GM18502 (cell line): Measurements from ENCODE around the gene ENTPD2.
"Not testable (repeated sequence)": the region's sequence is repeated elsewhere in the genome, so short reads cannot be mapped to it uniquely, and the experiment has no call there.

ENCODE experiments used
- ATAC-seq: cut with Tn5 transposase; IDR thresholded peaks from one replicate; pipeline ENCODE4 v1.9.1; 2021; ENCODE audit warnings: mild to moderate bottlenecking; ENCODE audit not compliant: unreplicated experiment, poor library complexity

ENTPD2 gene

DNA sequence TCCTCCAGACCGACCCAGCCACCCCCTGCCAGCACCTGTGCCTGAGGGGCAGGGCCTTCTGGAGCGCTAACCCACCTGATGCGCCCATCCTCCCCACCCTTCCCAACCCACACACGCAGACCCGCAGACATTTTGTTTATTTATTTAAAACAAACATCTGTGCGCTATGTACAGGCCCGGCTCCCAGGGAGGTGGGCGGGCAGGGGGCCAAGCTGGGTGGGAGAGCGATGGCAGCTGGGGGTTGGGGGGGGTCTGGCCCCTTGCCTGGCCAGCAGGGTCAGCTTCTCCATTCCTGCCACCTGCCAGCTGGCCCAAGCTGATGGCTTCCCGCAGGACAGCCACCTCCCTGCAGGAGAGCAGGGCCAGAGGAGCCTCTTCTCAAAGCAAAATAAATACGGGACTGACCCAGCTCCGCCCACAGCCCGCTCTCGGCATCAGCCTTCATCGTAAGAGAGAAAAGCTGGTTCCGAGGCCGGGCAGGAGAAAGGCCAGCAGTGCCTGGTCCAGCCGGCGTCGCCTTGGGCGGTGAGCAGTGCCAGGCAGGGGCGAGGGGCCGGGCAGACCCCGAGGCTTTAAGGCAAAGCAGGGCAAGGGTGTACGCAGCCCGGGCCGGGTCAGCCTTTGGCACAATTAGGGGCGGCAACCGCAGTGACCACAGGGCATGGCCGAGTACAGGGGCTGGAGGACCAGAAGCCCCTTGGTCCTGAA, 46.6 kb downstream of the ENTPD2 start:
- ATAC-seq, result no peak

DNA sequence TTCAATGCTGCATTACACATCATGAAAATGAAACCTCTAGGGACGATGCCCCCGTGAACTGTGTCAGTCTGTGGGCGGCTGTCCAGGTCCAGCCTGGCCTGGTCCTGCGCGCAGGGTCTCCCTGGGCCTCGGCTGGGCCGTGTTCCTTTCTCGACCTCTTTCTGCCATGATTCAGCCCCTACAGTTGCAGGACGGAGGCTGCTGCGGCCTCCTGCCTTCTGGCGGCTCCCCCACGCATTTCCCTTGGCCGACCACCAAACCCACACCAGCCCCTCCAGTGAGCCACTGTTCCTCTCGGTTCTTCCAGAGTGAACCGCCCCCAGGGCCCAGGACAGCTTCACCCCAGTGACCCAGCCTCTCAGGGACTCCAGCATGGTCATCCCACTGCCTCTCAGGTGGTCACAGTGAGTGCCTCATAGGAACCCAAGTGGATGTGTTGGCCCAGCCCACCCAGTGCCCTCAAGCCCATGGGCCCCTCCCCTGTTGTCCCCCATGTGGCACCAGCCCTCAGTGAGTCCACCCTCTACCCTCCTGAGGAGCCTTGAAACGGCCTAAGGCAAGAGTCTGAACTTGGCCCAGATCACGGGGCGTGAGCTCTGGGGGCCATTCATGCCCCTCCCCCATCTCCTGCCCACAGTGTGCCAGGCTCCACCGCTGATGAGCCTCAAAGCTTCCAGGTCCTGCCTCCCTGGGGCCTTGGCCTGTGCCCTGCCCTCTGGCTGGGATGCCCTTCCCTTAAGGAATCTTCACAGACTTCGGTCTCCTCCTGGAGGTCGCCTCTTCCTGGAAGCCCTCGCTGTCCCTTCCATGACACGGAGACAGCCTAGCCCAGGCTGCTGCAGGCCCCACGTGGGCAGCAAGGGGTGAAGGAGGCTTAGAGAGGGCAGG, 47.5 kb downstream of the ENTPD2 start:
- no peak for ATAC-seq

DNA sequence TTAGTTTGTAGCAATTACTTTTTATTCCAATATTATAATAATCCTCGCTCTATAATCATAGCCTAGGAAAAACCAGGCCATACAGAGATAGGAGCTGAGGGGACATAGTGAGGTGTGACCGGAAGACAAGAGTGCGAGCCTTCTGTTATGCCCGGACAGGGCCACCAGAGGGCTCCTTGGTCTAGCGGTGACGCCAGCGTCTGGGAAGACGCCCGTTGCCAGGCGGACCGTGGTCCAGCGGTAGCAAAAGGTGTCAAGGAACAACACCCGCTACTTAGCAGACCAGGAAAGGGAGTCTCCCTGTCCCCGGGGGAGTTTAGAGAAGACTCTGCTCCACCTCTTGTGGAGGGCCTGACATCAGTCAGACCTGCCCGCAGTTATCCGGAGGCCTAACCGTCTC, 49.6 kb downstream of the ENTPD2 start:
- ATAC-seq, result not testable (repeated sequence)

DNA sequence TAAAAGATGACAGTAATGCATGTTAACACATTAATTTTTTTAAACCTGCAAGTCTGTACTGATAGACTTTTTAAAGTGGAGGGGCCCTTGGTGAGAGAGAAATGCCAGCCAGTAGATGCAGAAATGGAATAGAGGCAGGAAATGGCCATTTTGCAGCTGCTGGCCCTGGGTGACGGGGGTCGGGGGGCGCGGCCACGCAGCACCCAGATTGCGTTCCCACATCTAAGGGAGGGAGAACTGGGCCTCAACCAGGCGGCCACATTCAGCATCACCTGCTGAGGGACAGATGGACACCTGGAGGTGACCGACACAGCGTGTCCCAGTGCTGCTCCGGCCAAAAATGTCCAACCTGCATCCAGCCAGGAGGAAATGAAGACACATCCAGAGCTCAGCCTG, 51.2 kb downstream of the ENTPD2 start:
- ATAC-seq, result no peak

DNA sequence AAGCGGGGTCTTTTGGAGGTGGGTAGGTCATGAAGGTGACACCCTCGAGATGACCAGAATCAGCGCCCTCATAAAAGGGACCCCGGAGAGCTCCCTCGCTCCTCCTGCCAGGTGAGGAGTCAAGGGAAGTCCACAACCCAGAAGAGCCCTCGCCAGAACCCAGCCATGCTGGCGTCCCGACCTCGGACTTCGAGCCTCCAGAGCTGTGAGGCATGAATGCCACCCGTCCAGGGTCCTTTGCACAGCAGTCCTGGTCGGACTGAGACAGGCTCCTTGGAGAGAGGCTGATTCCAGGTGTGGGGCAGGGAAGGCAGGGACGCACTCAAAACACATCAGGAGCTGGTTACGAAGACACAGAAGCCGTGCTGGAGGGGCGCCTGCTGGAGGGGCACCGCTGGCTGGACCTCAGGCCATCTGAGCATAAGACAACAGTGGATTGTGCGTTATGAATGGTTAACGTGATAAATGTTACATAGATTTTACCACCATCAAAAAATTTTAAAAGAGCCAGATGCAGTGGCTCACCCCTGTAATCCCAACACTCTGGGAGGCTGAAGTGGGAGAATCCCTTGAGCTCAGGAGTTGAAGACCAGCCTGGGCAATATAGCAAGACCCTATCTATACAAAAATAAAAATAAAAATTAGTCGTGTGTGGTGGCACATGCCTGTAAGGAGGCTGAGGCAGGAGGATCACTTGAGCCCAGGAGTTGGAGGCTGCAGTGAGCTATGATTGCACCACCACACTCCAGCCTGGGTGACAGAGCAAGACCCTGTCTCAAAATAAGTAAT, 51.8 kb downstream of the ENTPD2 start:
- no peak for ATAC-seq

DNA sequence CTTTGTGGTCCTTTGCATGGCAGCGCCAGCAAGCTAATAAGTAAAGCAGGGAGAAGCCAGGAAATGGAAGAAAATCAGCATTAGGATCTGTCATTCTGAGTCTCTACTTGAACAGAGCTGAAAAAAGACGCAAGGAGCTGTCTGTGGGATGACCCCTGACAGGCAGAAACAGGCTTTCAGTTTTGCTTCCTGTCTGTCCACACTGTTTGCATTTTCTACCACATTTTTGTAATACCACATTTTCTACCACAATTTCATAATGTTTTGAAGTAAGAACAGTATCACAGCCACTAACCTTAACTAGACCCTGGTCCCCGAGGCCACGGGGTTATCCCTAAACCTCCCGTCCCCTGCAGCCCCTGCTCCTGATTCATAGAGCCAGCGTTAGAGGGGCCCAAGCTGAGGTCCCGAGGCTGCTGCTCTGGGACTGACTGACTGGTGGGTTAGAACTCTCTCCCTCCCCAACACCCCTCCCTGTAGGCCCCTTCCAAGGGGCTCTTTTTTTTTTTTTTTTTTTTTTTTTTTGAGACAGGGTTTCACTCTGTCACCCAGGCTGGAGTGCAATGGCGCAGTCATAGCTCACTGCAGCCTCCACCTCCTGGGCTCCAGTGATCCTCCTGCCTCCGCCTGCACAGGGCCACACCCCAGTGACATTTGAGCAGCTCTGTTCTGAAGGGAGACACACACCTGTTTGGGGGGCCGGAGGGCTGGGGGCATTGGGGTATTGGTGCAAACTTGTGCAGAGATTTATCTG, 53.5 kb downstream of the ENTPD2 start:
- peak; percentile 62 for ATAC-seq
